OCI-LY3 (cell line): ENCODE results near the gene COG5.

Source experiments
- EZH2phosphoT487 ChIP-seq: fragments of 200-600 bp; shearing (Covaris generic); IDR thresholded peaks from 2 replicates; pipeline ENCODE4 v1.6.1; 2018; ENCODE audit warnings: antibody characterized with exemption, mixed run types, low read depth
- TF ChIP-seq, protein P1 (sequence below): fragments of 200-600, 300-600 bp; sonication (generic); IDR thresholded peaks from 2 replicates; pipeline ENCODE4 v1.5.1; 2014; ENCODE audit warnings: antibody characterized with exemption, low read length, low read depth

DNA sequence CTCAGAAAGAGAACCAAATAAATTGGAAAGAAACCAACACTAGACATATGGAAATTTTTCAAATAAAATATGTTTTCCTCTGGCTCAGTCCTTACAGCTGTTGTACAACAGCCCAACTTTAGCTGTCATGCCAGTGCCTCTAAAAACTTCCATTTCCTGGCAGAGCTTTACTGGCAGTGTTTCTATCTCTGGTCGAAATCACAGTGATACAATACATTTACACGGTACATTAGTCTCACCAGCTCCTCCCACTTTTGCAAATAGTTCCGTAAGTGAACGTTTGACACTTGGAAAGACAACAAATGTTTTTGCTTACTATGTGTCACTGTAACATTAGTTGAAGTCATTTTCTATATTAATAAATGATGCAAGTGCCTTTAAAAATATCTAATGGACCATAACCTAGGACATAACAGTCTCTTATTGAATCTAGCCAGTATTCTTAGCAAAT lies 46.1 kb upstream of the COG5 start:
- TF ChIP-seq, protein P1, sequence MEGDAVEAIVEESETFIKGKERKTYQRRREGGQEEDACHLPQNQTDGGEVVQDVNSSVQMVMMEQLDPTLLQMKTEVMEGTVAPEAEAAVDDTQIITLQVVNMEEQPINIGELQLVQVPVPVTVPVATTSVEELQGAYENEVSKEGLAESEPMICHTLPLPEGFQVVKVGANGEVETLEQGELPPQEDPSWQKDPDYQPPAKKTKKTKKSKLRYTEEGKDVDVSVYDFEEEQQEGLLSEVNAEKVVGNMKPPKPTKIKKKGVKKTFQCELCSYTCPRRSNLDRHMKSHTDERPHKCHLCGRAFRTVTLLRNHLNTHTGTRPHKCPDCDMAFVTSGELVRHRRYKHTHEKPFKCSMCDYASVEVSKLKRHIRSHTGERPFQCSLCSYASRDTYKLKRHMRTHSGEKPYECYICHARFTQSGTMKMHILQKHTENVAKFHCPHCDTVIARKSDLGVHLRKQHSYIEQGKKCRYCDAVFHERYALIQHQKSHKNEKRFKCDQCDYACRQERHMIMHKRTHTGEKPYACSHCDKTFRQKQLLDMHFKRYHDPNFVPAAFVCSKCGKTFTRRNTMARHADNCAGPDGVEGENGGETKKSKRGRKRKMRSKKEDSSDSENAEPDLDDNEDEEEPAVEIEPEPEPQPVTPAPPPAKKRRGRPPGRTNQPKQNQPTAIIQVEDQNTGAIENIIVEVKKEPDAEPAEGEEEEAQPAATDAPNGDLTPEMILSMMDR = no peak
- TF ChIP-seq EZH2phosphoT487 = no peak
